BLaER1 (cell line): ENCODE data around the gene CELSR3.
A peak's percentile ranks its signal among the peaks of the same experiment; 100 is the strongest.

ENCODE experiments used
- H3K27ac ChIP-seq: shearing (Covaris generic); formaldehyde crosslinking; 2 replicates; pipeline ENCODE4 v1.8.1; 2022
- H3K27me3 ChIP-seq: shearing (Covaris generic); formaldehyde crosslinking; 2 replicates; pipeline ENCODE4 v1.8.1; 2022
- H3K36me3 ChIP-seq: shearing (Covaris generic); formaldehyde crosslinking; 2 replicates; pipeline ENCODE4 v1.8.1; 2022
- H3K4me1 ChIP-seq: shearing (Covaris generic); formaldehyde crosslinking; 2 replicates; pipeline ENCODE4 v1.8.1; 2022
- H3K4me2 ChIP-seq: shearing (Covaris generic); formaldehyde crosslinking; 2 replicates; pipeline ENCODE4 v1.8.1; 2022
- H3K4me3 ChIP-seq: shearing (Covaris generic); formaldehyde crosslinking; 2 replicates; pipeline ENCODE4 v1.8.1; 2022
- H3K9ac ChIP-seq: shearing (Covaris generic); formaldehyde crosslinking; 2 replicates; pipeline ENCODE4 v1.8.1; 2022
- H3K9me3 ChIP-seq: shearing (Covaris generic); formaldehyde crosslinking; 2 replicates; pipeline ENCODE4 v1.8.1; 2022
- H4K20me1 ChIP-seq: shearing (Covaris generic); formaldehyde crosslinking; 2 replicates; pipeline ENCODE4 v1.8.1; 2022
- Cebpa-rat ChIP-seq: shearing (Covaris generic); IDR thresholded peaks from 2 replicates; pipeline ENCODE4 v1.8.1; 2022

Gene CELSR3

GRCh38 chr3:48662753-48663488 lies at the start of gene CELSR3:
TSS of gene CELSR3 (minus strand) at chr3:48662886. CDS start at chr3:48662634, 252 bp downstream.
- Histone ChIP-seq H3K36me3 (peaks cover 19% of the 10 kb centered on the region), H4K20me1 (peaks cover 42% of the 10 kb centered on the region), H3K27ac (no peak within 1 kb of the TSS), H3K9ac (no peak within 1 kb of the TSS), H3K4me3 (peak within 1 kb of the TSS; percentile 60), H3K9me3 (peaks cover 20% of the 10 kb centered on the region), H3K27me3 (no peaks in the 10 kb centered on the region), H3K4me1 (peaks cover 16% of the 10 kb centered on the region), H3K4me2 (peak within 1 kb of the TSS; percentile 80)
- TF ChIP-seq Cebpa-rat: no peak

GRCh38 chr3:48711727-48712126 lies 49.0 kb upstream of the CELSR3 start:
- H3K27ac ChIP-seq: no peak overlapping the region
- no peak for TF ChIP-seq Cebpa-rat
- H3K27me3 ChIP-seq: no peaks in the 10 kb centered on the region
- peaks cover 86% of the 10 kb centered on the region for H3K36me3 ChIP-seq
- H3K4me1 ChIP-seq: peaks cover 80% of the 10 kb centered on the region
- peaks cover 93% of the 10 kb centered on the region for H4K20me1 ChIP-seq
- H3K9me3 ChIP-seq: no peaks in the 10 kb centered on the region
- H3K9ac ChIP-seq: peak overlapping the region; percentile 28
- H3K4me3 ChIP-seq: no peak overlapping the region
- peak overlapping the region; percentile 48 for H3K4me2 ChIP-seq

- H3K4me3 ChIP-seq: no peak overlapping the region
- H3K27me3 ChIP-seq: no peaks in the 10 kb centered on the region
- TF ChIP-seq Cebpa-rat: no peak
- H3K9ac ChIP-seq: no peak overlapping the region
- peaks cover 64% of the 10 kb centered on the region for H3K4me1 ChIP-seq
- peaks cover 100% of the 10 kb centered on the region for H4K20me1 ChIP-seq
- no peak overlapping the region for H3K27ac ChIP-seq
- H3K4me2 ChIP-seq: peak overlapping the region; percentile 48
- peaks cover 98% of the 10 kb centered on the region for H3K36me3 ChIP-seq
- no peaks in the 10 kb centered on the region for H3K9me3 ChIP-seq
Observed at GRCh38 chr3:48709051-48709461, 46.4 kb upstream of the CELSR3 start.

GRCh38 chr3:48708481-48708889 lies 45.8 kb upstream of the CELSR3 start:
- Histone ChIP-seq H3K36me3 (peaks cover 98% of the 10 kb centered on the region), H3K27ac (no peak overlapping the region), H3K4me2 (peak overlapping the region; percentile 48)

GRCh38 chr3:48707157-48707556 lies 44.5 kb upstream of the CELSR3 start:
- H3K27ac ChIP-seq: no peak overlapping the region
- H3K9ac ChIP-seq: no peak overlapping the region
- peaks cover 45% of the 10 kb centered on the region for H3K4me1 ChIP-seq
- no peak overlapping the region for H3K4me2 ChIP-seq
- peaks cover 98% of the 10 kb centered on the region for H3K36me3 ChIP-seq
- no peaks in the 10 kb centered on the region for H3K27me3 ChIP-seq
- no peaks in the 10 kb centered on the region for H3K9me3 ChIP-seq
- no peak overlapping the region for H3K4me3 ChIP-seq
- H4K20me1 ChIP-seq: peaks cover 100% of the 10 kb centered on the region
- TF ChIP-seq Cebpa-rat: no peak

More at GRCh38 chr3:48708481-48708889, 45.8 kb upstream of the CELSR3 start:
- H3K4me3 ChIP-seq: no peak overlapping the region
- peaks cover 58% of the 10 kb centered on the region for H3K4me1 ChIP-seq
- peaks cover 100% of the 10 kb centered on the region for H4K20me1 ChIP-seq
- TF ChIP-seq Cebpa-rat: no peak
- H3K9me3 ChIP-seq: no peaks in the 10 kb centered on the region
- no peaks in the 10 kb centered on the region for H3K27me3 ChIP-seq
- no peak overlapping the region for H3K9ac ChIP-seq

GRCh38 chr3:48702320-48702920 lies 39.7 kb upstream of the CELSR3 start:
- Histone ChIP-seq H3K9me3 (no peaks in the 10 kb centered on the region), H3K9ac (no peak overlapping the region), H3K4me1 (no peaks in the 10 kb centered on the region), H3K27me3 (no peaks in the 10 kb centered on the region), H4K20me1 (peaks cover 100% of the 10 kb centered on the region), H3K27ac (no peak overlapping the region), H3K4me2 (no peak overlapping the region), H3K4me3 (no peak overlapping the region), H3K36me3 (peaks cover 99% of the 10 kb centered on the region)
- no peak for TF ChIP-seq Cebpa-rat

- no peak overlapping the region for H3K4me3 ChIP-seq
- no peaks in the 10 kb centered on the region for H3K4me1 ChIP-seq
- peaks cover 100% of the 10 kb centered on the region for H4K20me1 ChIP-seq
- no peak for TF ChIP-seq Cebpa-rat
- no peaks in the 10 kb centered on the region for H3K27me3 ChIP-seq
- no peak overlapping the region for H3K27ac ChIP-seq
- H3K9ac ChIP-seq: no peak overlapping the region
- no peaks in the 10 kb centered on the region for H3K9me3 ChIP-seq
- no peak overlapping the region for H3K4me2 ChIP-seq
- peaks cover 100% of the 10 kb centered on the region for H3K36me3 ChIP-seq
Observed at GRCh38 chr3:48700731-48701405, 38.2 kb upstream of the CELSR3 start.

DNA sequence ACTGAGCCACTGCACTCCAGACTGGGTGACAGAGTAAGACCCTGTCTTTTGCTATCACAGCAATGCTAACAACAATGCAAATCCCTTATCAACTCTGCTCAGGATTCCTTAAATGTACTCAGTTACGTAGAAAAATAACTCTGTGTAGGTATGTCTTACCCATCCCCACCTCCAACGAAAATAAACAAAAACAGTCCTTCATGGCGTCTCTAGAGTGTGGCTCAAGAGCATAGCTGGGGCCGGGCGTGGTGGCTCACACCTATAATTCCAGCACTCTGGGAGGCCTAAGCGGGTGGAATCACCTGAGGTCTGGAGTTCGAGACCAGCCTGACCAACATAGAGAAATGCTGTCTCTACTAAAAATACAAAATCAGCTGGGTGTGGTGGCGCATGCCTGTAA lies 36.2 kb upstream of the CELSR3 start:
- H3K9me3 ChIP-seq: no peaks in the 10 kb centered on the region
- H3K4me1 ChIP-seq: no peaks in the 10 kb centered on the region
- TF ChIP-seq Cebpa-rat: no peak
- H3K4me2 ChIP-seq: no peak overlapping the region
- H3K9ac ChIP-seq: no peak overlapping the region
- peaks cover 100% of the 10 kb centered on the region for H4K20me1 ChIP-seq
- H3K36me3 ChIP-seq: peaks cover 99% of the 10 kb centered on the region
- H3K4me3 ChIP-seq: no peak overlapping the region
- no peak overlapping the region for H3K27ac ChIP-seq
- H3K27me3 ChIP-seq: no peaks in the 10 kb centered on the region

DNA sequence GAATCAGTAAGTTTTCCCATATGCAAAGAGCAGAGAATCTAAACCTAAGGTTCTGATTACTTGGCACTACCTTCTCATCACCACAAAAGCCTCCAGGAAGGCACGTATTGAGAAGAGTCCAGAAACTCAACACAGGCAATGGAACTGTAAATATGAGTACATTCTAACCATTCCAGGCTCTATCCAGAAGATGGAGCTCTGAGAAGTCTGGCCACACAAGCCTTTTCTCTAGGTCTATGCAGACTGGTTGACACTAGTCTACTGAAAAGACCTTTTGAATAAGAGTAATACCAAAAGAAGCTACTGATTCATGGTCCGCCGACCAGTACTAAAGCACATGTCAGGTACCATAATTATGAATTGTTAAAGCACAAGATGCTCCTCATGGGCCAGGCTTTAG lies 35.3 kb upstream of the CELSR3 start:
- peaks cover 100% of the 10 kb centered on the region for H4K20me1 ChIP-seq
- no peaks in the 10 kb centered on the region for H3K27me3 ChIP-seq
- TF ChIP-seq Cebpa-rat: no peak
- H3K4me2 ChIP-seq: no peak overlapping the region
- peaks cover 99% of the 10 kb centered on the region for H3K36me3 ChIP-seq
- no peak overlapping the region for H3K27ac ChIP-seq
- H3K9ac ChIP-seq: no peak overlapping the region
- no peak overlapping the region for H3K4me3 ChIP-seq
- H3K9me3 ChIP-seq: no peaks in the 10 kb centered on the region
- H3K4me1 ChIP-seq: no peaks in the 10 kb centered on the region

DNA sequence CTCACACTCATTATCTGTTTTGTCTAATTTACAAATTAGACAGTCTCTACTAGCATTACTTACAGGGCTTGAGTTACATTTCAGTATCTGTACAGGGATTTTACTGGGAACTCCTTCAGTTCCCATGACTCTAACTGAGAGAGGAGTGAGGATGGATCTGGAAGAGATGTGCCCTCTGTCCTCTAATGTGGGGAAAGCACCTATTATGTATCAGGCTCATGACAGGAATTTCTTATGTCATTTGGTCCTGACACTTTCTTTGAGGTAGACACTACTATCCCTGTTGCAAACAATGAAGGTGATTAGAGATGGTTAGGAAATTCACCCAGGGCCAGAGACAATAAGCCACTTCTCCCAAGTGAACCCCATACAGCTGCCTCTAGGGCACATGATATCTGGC lies 33.9 kb upstream of the CELSR3 start:
- no peak overlapping the region for H3K4me2 ChIP-seq
- no peaks in the 10 kb centered on the region for H3K27me3 ChIP-seq
- no peaks in the 10 kb centered on the region for H3K9me3 ChIP-seq
- H3K9ac ChIP-seq: no peak overlapping the region
- H3K4me3 ChIP-seq: no peak overlapping the region
- peaks cover 100% of the 10 kb centered on the region for H4K20me1 ChIP-seq
- TF ChIP-seq Cebpa-rat: no peak
- H3K4me1 ChIP-seq: no peaks in the 10 kb centered on the region
- no peak overlapping the region for H3K27ac ChIP-seq
- H3K36me3 ChIP-seq: peaks cover 99% of the 10 kb centered on the region
